Spleen (tissue), 7 donors: ENCODE results near the gene IDE.

ENCODE experiments used
- POLR2A ChIP-seq, 3 donors: fragments of 450-650 bp; IDR thresholded peaks; one replicate each; pipeline ENCODE4 v1.5.1; 2017; ENCODE audit warnings: antibody characterized with exemption in 3 of 3, mild to moderate bottlenecking in 1 of 3
- POLR2AphosphoS5 ChIP-seq, 3 donors: sonication (generic); formaldehyde crosslinking; IDR thresholded peaks; one replicate each; pipeline ENCODE4 v1.5.1; 2017; ENCODE audit warnings: antibody characterized with exemption in 3 of 3
- TF ChIP-seq, protein P1 (sequence below), 11 experiments: fragments of 200-600 bp in 7 of 11; fragments of 450-650 bp in 4 of 11; sonication (generic) in 4 of 11; IDR thresholded peaks in 8 of 11; conservative IDR thresholded peaks in 3 of 11; 1 replicate in 7 of 11; 2 replicates in 4 of 11; pipeline versions ENCODE4 v1.4.0 to v1.8.0; 2016 to 2021; ENCODE audit warnings: antibody characterized with exemption in 11 of 11, inconsistent platforms in 4 of 11, mild to moderate bottlenecking in 1 of 11
- donor health status: DM: no; HTN: no; CAD: no; lungs with moderate emphysema.
- donor health status: DM: no; HTN: no; CAD: no.
- donor health status: DM: no; HTN: no; CAD: no.

- TF ChIP-seq, protein P1, sequence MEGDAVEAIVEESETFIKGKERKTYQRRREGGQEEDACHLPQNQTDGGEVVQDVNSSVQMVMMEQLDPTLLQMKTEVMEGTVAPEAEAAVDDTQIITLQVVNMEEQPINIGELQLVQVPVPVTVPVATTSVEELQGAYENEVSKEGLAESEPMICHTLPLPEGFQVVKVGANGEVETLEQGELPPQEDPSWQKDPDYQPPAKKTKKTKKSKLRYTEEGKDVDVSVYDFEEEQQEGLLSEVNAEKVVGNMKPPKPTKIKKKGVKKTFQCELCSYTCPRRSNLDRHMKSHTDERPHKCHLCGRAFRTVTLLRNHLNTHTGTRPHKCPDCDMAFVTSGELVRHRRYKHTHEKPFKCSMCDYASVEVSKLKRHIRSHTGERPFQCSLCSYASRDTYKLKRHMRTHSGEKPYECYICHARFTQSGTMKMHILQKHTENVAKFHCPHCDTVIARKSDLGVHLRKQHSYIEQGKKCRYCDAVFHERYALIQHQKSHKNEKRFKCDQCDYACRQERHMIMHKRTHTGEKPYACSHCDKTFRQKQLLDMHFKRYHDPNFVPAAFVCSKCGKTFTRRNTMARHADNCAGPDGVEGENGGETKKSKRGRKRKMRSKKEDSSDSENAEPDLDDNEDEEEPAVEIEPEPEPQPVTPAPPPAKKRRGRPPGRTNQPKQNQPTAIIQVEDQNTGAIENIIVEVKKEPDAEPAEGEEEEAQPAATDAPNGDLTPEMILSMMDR (IDR thresholded peaks at IDR 0.05 in 8 of 11, conservative IDR thresholded peaks at IDR 0.05 in 3 of 11) = no peak
- no peak for TF ChIP-seq POLR2AphosphoS5 (IDR thresholded peaks at IDR 0.05)
- no peak for TF ChIP-seq POLR2A (IDR thresholded peaks at IDR 0.05)
Measured at GRCh38 chr10:92567952-92568600, 5.8 kb downstream of the IDE start.
